Spleen (tissue), 11 donors: Measurements from ENCODE around the gene AFAP1. TPM values are rescaled to one million over a fixed set of nuclear protein-coding genes. Genes with fewer than 3 reads are reported as not detected.

Source experiments
- DNase-seq: peaks from one replicate; pipeline ENCODE4 v3.0.0-alpha.2; 2020
- H3K27ac ChIP-seq, 8 donors: fragments of 200-600 bp; sonication (generic) in 7 of 8; 1 replicate in 4 of 8; 2 replicates in 4 of 8; pipeline versions ENCODE4 v1.5.0 to v1.8.0; 2016 to 2021; ENCODE audit warnings: inconsistent platforms in 4 of 8, mild to moderate bottlenecking in 4 of 8, moderate library complexity in 1 of 8
- H3K27me3 ChIP-seq, 7 donors: fragments of 200-600 bp; sonication (generic) in 6 of 7; replicated peaks in 1 of 7; 1 replicate in 4 of 7; 2 replicates in 3 of 7; pipeline versions ENCODE4 v1.5.0 to v1.8.0; 2016 to 2021; ENCODE audit warnings: inconsistent platforms in 3 of 7, mild to moderate bottlenecking in 1 of 7
- H3K36me3 ChIP-seq, 6 donors: fragments of 200-600 bp; sonication (generic) in 5 of 6; 1 replicate in 4 of 6; 2 replicates in 2 of 6; pipeline versions ENCODE4 v1.5.0 to v1.8.0; 2016 to 2021; ENCODE audit warnings: inconsistent platforms in 2 of 6
- H3K4me1 ChIP-seq, 6 donors: fragments of 200-600 bp; sonication (generic) in 5 of 6; 1 replicate in 3 of 6; 2 replicates in 3 of 6; pipeline versions ENCODE4 v1.5.0 to v1.8.0; 2016 to 2021; ENCODE audit warnings: inconsistent platforms in 3 of 6
- H3K4me3 ChIP-seq, 8 donors: fragments of 200-600 bp; sonication (generic) in 7 of 8; 1 replicate in 4 of 8; 2 replicates in 4 of 8; pipeline versions ENCODE4 v1.5.0 to v1.8.0; 2016 to 2021; ENCODE audit warnings: inconsistent platforms in 4 of 8, mild to moderate bottlenecking in 4 of 8, moderate library complexity in 2 of 8
- H3K9me3 ChIP-seq, 8 donors: fragments of 200-600 bp; sonication (generic) in 7 of 8; 1 replicate in 4 of 8; 2 replicates in 4 of 8; pipeline versions ENCODE4 v1.5.0 to v1.8.0; 2016 to 2021; ENCODE audit warnings: inconsistent platforms in 4 of 8
- POLR2A ChIP-seq, 3 donors: fragments of 450-650 bp; IDR thresholded peaks; one replicate each; pipeline ENCODE4 v1.5.1; 2017; ENCODE audit warnings: antibody characterized with exemption in 3 of 3, mild to moderate bottlenecking in 1 of 3
- POLR2AphosphoS5 ChIP-seq, 3 donors: sonication (generic); formaldehyde crosslinking; IDR thresholded peaks; one replicate each; pipeline ENCODE4 v1.5.1; 2017; ENCODE audit warnings: antibody characterized with exemption in 3 of 3
- WGBS, 5 donors: extraction: QIAGEN DNeasy Blood & Tissue Kit in 3 of 5; methylation state at CpG; one replicate each; pipeline versions ENCODE4 v1.1.5 to v1.1.7; 2013 to 2018; 5-methylcytosine and 5-hydroxymethylcytosine counted together
- intact Hi-C: fragments of 100-400 bp; cut with DNase I; formaldehyde crosslinking; loops from one replicate; pipeline ENCODE4 v1.15.0; 2023; ENCODE audit warnings: low total_unique reads
- polyA plus RNA-seq, 3 donors: library from polyadenylated mRNA; stranded (reverse); fragments of 200-250 nt; gene quantifications; one replicate each; pipeline ENCODE4 v1.2.1, GENCODE V29; 2013
- total RNA-seq, 7 donors: library from RNA; depleted of rRNA in 3 of 7; stranded (reverse); fragments of >200 nt in 3 of 7; fragmentation: NEBNext Ultra II Directional in 4 of 7; extraction: Animal tissue kit (Norgen Biotek cat#: 25700) in 4 of 7; gene quantifications; one replicate each; pipeline versions ENCODE4 v1.1.0 to v1.2.1, GENCODE V29; 2016 to 2021
- TF ChIP-seq, protein P1 (sequence below), 11 experiments: fragments of 200-600 bp in 7 of 11; fragments of 450-650 bp in 4 of 11; sonication (generic) in 4 of 11; IDR thresholded peaks in 8 of 11; conservative IDR thresholded peaks in 3 of 11; 1 replicate in 7 of 11; 2 replicates in 4 of 11; pipeline versions ENCODE4 v1.4.0 to v1.8.0; 2016 to 2021; ENCODE audit warnings: antibody characterized with exemption in 11 of 11, inconsistent platforms in 4 of 11, mild to moderate bottlenecking in 1 of 11
- donor health status: healthy with polysubstance abuse.
- donor health status: DM: no; HTN: no; CAD: no; lungs with moderate emphysema.
- donor health status: DM: no; HTN: no; CAD: no.
- donor health status: Bipolar disorder and iron deficiency.
- donor health status: healthy.
- donor health status: DM: no; HTN: no; CAD: no.
- donor health status: DM: yes; HTN: yes; CAD: no.

AFAP1 gene
- total and polyA plus RNA-seq, 10 donors, result 1.6 to 29.2 (median 12.1) TPM

DNA sequence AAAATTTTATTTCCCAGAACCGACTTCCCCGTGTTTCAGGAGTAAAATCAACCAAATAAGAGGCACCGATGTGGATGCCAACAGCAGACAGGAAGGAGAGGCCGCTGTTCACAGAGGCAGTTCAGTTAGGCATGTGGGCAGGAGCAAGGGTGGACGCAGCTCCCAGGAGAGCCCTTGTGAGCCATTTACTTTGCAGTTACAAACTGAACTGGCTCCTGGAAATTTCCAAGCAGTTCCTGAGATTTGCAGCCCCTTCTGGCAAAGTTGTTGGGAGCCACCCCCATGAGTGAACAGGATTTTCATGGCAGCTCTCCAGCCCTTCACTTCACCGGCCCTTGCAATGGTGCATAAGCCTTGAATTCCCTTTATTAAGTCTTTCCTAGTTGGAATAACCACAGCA lies 189.1 kb downstream of the AFAP1 start:
- DNase-seq, result no peak
- no peak overlapping the region for H3K4me3 ChIP-seq
- peaks cover 0 to 4% (median 0%) of the 10 kb centered on the region in 6 donors for H3K4me1 ChIP-seq
- H3K36me3 ChIP-seq, result no peaks in the 10 kb centered on the region
- no peak overlapping the region for H3K27ac ChIP-seq
- intact Hi-C loops, result no loop called here
- peaks cover 0 to 5% (median 0%) of the 10 kb centered on the region in 7 donors for H3K27me3 ChIP-seq
- TF ChIP-seq, protein P1, sequence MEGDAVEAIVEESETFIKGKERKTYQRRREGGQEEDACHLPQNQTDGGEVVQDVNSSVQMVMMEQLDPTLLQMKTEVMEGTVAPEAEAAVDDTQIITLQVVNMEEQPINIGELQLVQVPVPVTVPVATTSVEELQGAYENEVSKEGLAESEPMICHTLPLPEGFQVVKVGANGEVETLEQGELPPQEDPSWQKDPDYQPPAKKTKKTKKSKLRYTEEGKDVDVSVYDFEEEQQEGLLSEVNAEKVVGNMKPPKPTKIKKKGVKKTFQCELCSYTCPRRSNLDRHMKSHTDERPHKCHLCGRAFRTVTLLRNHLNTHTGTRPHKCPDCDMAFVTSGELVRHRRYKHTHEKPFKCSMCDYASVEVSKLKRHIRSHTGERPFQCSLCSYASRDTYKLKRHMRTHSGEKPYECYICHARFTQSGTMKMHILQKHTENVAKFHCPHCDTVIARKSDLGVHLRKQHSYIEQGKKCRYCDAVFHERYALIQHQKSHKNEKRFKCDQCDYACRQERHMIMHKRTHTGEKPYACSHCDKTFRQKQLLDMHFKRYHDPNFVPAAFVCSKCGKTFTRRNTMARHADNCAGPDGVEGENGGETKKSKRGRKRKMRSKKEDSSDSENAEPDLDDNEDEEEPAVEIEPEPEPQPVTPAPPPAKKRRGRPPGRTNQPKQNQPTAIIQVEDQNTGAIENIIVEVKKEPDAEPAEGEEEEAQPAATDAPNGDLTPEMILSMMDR (IDR thresholded peaks at IDR 0.05 in 8 of 11, conservative IDR thresholded peaks at IDR 0.05 in 3 of 11), result no peak
- no peak for TF ChIP-seq POLR2AphosphoS5 (IDR thresholded peaks at IDR 0.05)
- TF ChIP-seq POLR2A (IDR thresholded peaks at IDR 0.05), result no peak
- no peaks in the 10 kb centered on the region for H3K9me3 ChIP-seq
- WGBS, 5 donors, result 64 to 87% (median 75%) methylated on average over 6 of the region's 6 CpGs

DNA sequence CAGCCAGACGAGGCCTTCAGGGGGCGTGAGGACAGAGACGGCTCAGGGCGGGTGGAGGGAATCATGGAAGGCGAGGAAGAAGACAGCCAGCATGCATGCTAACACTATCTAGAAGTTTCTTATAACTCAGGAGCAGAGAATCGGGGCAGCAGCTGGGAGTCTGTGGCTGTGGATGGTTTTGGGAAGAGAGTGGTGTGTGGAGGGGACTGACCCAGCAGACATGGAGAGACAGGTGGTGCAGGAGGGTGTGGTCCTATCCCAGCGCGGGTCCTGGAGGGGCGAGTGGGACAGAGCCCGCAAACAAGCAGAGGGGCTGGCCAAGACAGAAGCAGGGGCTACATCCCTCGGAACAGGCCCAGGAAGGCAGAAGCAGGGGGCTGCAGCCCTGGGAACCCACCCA lies 192.1 kb downstream of the AFAP1 start:
- Histone ChIP-seq H3K27me3 (peaks cover 0 to 8% (median 0%) of the 10 kb centered on the region in 7 donors), H3K36me3 (no peaks in the 10 kb centered on the region), H3K4me3 (no peak overlapping the region), H3K9me3 (no peaks in the 10 kb centered on the region), H3K4me1 (peaks cover 0 to 24% (median 0%) of the 10 kb centered on the region in 6 donors), H3K27ac (peak overlapping the region in 3 of 8 donors; percentile 19 to 51 (median 26))
- intact Hi-C loops, result no loop called here
- TF ChIP-seq POLR2A (IDR thresholded peaks at IDR 0.05) (no peak), POLR2AphosphoS5 (IDR thresholded peaks at IDR 0.05) (no peak)
- TF ChIP-seq, protein P1 (IDR thresholded peaks at IDR 0.05 in 8 of 11, conservative IDR thresholded peaks at IDR 0.05 in 3 of 11), result no peak
- DNase-seq, result no peak
- 84 to 94% (median 92%) methylated on average over 10 to 11 of the region's 11 CpGs for WGBS, 5 donors

DNA sequence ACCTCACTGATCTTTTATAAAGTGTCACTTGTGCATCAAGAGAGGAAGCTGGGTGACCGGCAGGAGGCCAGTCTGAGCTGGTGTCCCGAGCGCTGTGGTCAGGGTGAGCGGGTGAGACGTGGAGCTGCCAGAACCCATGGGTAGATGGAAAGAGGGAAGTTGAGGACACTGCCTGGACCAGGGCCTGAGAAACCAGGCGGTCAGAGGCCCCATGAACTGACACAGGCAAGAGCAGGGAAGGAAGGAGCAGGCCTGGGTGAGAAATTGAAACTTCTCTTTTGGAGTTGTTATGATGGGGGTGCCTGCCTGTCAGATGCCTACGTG lies 192.6 kb downstream of the AFAP1 start:
- no peak overlapping the region for H3K4me3 ChIP-seq
- no peak for DNase-seq
- H3K4me1 ChIP-seq, result peaks cover 0 to 24% (median 0%) of the 10 kb centered on the region in 6 donors
- intact Hi-C loops, result no loop called here
- no peaks in the 10 kb centered on the region for H3K36me3 ChIP-seq
- peaks cover 0 to 8% (median 0%) of the 10 kb centered on the region in 7 donors for H3K27me3 ChIP-seq
- H3K9me3 ChIP-seq, result no peaks in the 10 kb centered on the region
- WGBS, 5 donors, result 74 to 89% (median 81%) methylated on average over 7 of the region's 7 CpGs
- H3K27ac ChIP-seq, result peak overlapping the region in 3 of 8 donors; percentile 19 to 51 (median 26)
- peak in 2 of 3 donors; percentile 20 to 23 for TF ChIP-seq POLR2AphosphoS5 (IDR thresholded peaks at IDR 0.05)
- no peak for TF ChIP-seq POLR2A (IDR thresholded peaks at IDR 0.05)

DNA sequence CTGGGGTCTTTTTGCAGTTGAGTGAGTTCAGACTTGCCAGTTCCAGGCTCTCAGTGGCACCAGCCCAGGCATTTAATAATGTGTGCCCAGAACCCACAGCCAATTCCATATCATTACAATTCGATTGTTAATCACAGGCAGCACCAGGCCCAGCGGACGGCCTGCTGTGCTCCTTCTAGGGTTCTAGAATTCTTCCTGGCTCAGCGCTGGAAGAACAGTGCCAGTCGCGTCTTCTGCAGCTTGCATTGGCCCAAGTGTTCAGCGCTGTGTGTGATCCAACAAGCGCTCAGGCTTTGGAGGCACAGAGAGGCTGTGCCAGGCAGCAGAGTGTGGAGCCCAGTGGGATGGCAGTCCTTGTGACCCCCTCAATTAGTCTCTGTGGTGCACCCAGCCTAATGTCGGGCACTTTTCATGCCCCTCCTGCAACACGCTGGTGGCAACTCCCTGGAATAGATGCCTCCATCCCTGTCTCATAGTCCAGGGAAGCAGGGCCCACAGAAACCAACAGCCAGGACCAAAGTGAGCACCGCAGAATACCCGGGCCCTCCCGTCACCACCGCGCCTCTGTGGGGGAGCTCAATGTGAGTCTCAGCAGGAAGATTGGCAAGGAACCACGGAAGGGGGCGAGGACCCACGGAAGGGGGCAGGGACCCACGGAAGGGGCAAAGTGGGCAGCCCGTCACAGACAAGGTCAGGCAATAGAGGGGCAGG lies 193.2 kb downstream of the AFAP1 start:
- intact Hi-C loops, result no loop called here
- TF ChIP-seq POLR2A (IDR thresholded peaks at IDR 0.05), result no peak
- TF ChIP-seq, protein P1 (IDR thresholded peaks at IDR 0.05 in 8 of 11, conservative IDR thresholded peaks at IDR 0.05 in 3 of 11), result no peak
- no peak for TF ChIP-seq POLR2AphosphoS5 (IDR thresholded peaks at IDR 0.05)
- H3K36me3 ChIP-seq, result no peaks in the 10 kb centered on the region
- no peak overlapping the region for H3K4me3 ChIP-seq
- H3K9me3 ChIP-seq, result no peaks in the 10 kb centered on the region
- H3K4me1 ChIP-seq, result peaks cover 0 to 24% (median 0%) of the 10 kb centered on the region in 6 donors
- H3K27me3 ChIP-seq, result peaks cover 0 to 8% (median 0%) of the 10 kb centered on the region in 7 donors
- DNase-seq, result no peak
- H3K27ac ChIP-seq, result peak overlapping the region in 2 of 8 donors; percentile 19 to 51
- 89 to 95% (median 91%) methylated on average over 16 to 20 of the region's 20 CpGs for WGBS, 5 donors
